ENCODE measurements around the gene RTN4.

GRCh38 chr2:55006306-55006705 is 43.9 kb downstream of the RTN4 start:
- TF ChIP-seq CTCF (IDR thresholded peaks at IDR 0.05) (no peak), POLR2A (IDR thresholded peaks at IDR 0.05) (no peak)
